ENCODE data around the gene CACNA1A.
A peak's percentile ranks its signal among the peaks of the same experiment; 100 is the strongest.
"Not testable (repeated sequence)": the region's sequence is repeated elsewhere in the genome, so short reads cannot be mapped to it uniquely, and the experiment has no call there.

The CACNA1A gene

GRCh38 chr19:13420780-13421179, 85.5 kb downstream of the CACNA1A start:
- no peak for DNase-seq

GRCh38 chr19:13417054-13417453, 89.2 kb downstream of the CACNA1A start:
- DNase-seq = no peak

- no peak for DNase-seq
These were observed 94.4 kb downstream of the CACNA1A start for GRCh38 chr19:13411899-13412298.

- no peak for DNase-seq
These were observed 95.3 kb downstream of the CACNA1A start for GRCh38 chr19:13410946-13411345.

- DNase-seq = no peak
These were observed 97.3 kb downstream of the CACNA1A start for GRCh38 chr19:13408889-13409518.

GRCh38 chr19:13404236-13404635, 102.0 kb downstream of the CACNA1A start:
- DNase-seq = no peak

GRCh38 chr19:13401388-13401787, 104.9 kb downstream of the CACNA1A start:
- DNase-seq = peak; percentile 35

- no peak for DNase-seq
These were observed 106.0 kb downstream of the CACNA1A start for GRCh38 chr19:13400296-13400695.

- DNase-seq = no peak
These were observed 106.5 kb downstream of the CACNA1A start for GRCh38 chr19:13399746-13400145.

GRCh38 chr19:13398780-13399726, 107.2 kb downstream of the CACNA1A start:
- no peak for DNase-seq

- DNase-seq = no peak
These were observed 108.1 kb downstream of the CACNA1A start for GRCh38 chr19:13398182-13398581.

- no peak for DNase-seq
These were observed 109.8 kb downstream of the CACNA1A start for GRCh38 chr19:13396250-13397080.

- no peak for DNase-seq
These were observed 123.7 kb downstream of the CACNA1A start for GRCh38 chr19:13382633-13382938.

GRCh38 chr19:13381827-13382632, 124.2 kb downstream of the CACNA1A start:
- no peak for DNase-seq

- DNase-seq = no peak
These were observed 129.7 kb downstream of the CACNA1A start for GRCh38 chr19:13376537-13376936.

- no peak for DNase-seq
These were observed 132.7 kb downstream of the CACNA1A start for GRCh38 chr19:13373599-13373998.

GRCh38 chr19:13370948-13371347, 135.3 kb downstream of the CACNA1A start:
- no peak for DNase-seq

GRCh38 chr19:13366529-13367143, 139.6 kb downstream of the CACNA1A start:
- DNase-seq = no peak

- DNase-seq = no peak
These were observed 142.3 kb downstream of the CACNA1A start for GRCh38 chr19:13363954-13364353.

GRCh38 chr19:13363245-13363644, 143.0 kb downstream of the CACNA1A start:
- no peak for DNase-seq

- DNase-seq = no peak
These were observed 143.6 kb downstream of the CACNA1A start for GRCh38 chr19:13362668-13363067.

GRCh38 chr19:13361726-13362125, 144.6 kb downstream of the CACNA1A start:
- DNase-seq = not testable (repeated sequence)

Measured in NCI-H510A (cell line).